Stimulated activated CD4-positive, alpha-beta T cell treated with anti-CD3 and anti-CD28 coated beads, TNF-alpha, amount 100 ng/mL, for 4 hours (primary cell): Measurements from ENCODE around the gene ARL4C.

Experiments used
- DNase-seq, 3 experiments: peaks; one replicate each; pipeline ENCODE4 v3.0.0-alpha.2; 2020; ENCODE audit warnings: low read depth in 3 of 3

The ARL4C gene

DNA sequence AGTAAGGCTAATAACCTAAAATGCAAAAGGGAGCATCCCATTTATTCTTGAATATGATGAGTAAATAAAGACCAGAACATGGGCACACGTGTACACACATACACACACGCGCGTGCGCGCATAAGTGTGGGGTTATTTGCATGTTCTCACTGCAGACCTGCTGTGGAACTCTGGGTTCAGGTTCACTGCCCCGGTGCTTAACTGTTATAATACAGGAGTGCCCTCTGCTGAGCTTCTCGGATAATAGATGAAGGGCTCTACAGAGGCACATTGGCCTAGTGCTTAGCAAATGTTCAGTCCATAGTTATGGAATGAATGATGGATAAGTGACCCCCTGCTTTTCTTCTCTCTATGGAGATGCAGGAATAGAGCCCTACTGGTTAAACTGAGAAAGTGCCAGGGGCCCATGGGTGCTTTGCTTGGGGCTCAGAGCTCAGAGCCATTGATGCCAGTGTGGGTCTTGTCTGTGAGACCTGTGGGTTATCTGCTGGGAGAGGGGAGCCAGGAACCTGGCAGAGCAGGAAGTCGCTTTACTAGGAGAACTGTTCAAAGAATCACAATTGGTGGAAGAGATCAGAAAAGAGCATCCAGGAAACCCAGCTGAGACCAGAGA lies 3.6 kb upstream of the ARL4C start:
- DNase-seq: peak in 2 of 3 experiments; percentile 47 to 67

DNA sequence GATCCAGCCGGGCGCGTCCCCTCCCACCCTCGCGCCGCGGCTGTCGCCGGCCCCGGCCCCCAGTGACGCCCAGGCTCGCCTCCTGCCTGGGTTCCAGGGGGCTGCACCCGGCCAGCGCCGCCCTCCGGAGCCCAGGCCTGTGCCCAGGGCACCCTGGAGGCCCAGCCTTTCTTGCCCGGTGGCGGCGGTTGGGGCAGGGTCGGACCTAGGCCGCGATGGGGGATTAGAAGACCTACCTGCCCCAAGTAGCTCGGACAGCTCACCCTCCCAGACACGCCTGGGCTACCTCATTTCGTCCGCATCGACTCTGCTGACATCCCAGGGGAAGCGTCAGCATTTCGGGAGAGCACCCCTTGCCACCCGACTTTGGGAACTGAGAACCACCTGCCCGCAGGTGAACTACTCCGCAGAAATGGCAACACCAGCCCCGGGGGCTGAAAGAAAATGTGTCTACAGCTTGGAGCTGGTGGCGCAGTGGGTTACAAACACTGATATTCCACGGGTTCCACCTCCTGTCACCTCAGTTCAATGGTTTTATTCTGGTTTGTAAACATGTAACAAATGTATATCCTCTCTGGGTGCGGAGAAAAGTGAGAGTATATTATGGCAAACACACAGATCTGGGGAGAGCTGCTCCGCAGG lies 834 bp upstream of the ARL4C start:
- DNase-seq: no peak

DNA sequence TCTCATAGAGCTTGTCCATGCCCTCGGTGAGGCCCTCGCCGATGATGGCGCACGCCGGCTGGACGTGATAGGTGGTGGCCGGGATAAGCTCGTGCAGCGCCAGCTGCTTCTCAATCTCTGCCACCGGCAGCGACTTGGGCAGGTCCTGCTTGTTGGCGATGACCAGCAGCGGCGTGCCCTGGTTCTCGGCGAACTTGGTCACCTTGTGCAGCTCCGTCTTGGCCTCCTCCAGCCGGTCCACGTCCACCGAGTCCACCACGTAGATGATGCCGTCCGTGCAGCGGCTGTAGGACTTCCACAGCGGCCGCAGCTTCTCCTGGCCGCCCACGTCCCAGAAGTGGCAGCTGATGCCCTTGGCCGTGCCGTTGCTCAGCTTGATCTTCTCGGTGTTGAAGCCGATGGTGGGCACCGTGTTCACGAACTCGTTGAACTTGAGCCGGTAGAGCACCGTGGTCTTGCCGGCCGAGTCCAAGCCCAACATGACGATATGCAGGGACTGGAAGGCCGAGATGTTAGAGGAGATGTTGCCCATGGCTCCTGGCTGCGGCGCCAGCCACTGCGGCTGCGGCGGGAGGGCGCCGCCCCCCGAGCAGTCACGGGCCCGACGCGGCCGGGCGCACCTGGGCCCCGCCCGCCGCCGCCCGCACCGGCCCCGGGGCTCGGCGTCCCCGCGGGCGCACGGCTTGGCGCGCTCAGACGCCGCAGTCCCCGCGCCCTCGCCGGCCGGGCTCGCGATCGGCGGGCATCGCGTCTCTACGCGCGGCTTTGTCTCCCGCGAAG lies 636 bp downstream of the ARL4C start:
- DNase-seq: no peak

DNA sequence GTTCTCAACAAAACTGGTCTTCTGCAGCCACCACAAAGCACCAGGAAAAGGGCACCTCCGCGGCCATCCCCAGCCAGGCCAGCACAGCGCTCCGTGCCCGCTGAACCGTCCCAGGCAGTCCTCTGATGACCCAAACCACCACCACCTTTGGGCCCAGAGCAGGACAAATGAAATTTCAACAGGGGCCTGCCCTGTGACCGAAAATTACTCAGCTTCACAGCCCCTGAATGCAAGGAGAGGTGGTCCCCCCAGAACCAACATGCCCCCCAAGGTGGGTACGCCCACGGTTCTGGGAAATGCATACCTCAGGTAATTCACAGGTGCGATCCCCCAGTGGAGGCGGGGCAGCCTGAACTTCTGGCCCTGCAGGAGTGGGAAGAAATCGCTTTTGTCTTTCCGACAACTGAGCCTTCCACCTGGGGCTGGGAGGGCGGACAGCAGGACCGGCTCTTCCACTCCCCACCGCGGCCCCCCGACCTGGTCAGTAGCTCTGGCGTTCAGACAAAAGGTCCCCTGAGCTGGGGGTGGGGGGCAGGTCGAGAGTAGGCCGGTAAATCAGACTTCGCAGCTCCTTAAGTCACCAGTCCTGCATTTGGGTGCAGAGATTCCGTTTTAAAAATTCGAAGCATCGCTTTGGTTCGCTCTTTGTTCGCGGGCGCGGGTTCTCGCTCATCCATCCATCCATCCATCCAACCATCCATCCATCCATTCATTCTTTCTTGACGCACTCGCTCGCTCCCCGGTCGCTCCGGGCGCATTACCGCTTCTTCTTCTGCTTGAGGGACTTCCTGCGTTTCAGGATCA lies 1.4 kb downstream of the ARL4C start:
- DNase-seq: no peak

DNA sequence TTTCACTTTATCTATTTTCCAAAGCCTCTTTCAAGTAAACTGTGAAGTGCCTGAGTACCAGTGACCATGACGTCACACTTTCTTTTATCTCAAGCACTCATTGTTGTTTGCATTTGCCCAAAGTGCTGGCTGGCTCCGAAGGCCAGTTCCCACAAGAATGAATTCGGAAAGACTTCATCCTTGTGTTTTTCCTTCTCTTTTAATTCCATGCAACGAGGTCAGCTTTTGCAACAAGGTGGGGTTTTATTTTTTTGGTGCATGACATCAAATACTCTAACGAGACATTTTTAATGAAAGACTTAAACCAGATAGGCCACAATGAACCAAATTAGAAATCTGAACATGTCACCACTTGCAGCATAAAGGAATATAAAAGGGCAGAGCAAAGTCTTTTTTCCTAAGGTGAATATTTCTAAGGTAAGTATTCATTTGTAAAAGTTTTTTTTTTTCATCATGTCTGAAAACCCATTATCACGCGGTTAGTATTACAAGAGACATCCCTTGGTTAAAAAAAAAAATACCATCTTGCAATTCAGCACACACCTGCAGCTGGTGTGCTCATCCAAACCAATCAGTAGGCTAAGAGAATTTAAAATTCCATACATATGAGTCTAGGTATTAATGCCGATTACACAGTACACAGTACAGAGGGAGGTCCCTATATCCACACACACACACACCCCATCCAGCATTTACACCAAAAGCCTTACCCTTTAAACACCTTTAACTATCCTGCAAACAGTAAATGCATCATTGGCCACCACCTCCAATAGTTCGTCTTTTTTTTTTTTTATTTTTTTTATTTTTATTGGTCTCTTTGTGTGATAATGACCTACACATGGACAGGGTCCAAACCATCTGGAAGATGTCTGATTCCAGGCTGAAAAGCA lies 2.3 kb downstream of the ARL4C start:
- no peak for DNase-seq

DNA sequence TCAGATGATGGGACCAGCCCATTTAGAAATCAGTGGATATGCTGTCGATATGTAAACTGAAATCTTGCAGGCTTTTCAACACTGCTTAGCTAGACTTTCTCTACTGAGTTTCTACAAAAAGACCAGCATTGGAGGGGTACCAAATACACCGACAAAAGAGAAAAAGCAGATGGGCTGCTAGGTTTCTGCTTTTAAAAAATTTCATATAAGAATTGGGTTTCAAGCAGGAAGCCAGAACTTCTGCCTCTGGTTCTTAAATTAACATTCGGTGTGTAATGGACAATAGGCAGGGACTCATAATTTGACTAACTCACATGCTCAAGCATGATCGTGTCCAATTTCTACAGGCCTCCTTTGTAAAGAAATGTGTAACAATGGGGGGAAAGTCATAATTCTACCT lies 3.1 kb downstream of the ARL4C start:
- no peak for DNase-seq

DNA sequence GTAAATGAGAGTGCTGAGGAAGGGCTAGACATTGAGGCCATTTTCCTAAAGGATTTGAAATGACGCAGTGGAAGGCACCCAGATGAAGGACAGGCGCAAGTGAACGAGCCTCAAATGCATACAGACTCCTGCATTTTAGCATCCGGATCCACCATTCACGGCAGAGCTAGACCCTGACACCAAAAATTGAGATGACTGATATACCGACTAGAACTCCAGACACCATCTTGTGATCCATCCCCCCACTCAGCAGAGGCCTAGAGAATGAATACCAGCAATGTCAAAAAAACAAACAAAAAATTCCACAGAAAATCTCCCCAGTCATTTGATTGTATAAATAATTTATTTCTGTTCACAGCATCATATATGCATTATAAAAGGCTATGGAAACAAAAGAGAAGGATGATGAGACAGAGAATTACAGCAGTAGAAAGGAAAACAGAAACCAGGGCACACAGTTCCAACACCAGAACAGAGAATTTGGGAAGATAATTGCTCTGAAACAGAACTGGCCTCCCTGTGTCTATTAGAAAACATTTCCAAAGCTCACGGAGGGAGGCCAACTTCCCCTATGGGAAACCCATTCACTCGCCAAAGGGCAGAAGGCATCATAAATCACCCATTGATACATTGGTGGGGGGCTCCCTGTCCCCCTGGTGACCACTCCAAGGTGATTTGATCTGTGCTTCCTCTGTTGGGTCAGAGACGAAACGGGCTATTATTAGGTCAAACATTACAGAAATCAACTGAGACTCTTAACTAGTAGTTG lies 4.0 kb downstream of the ARL4C start:
- DNase-seq: no peak

DNA sequence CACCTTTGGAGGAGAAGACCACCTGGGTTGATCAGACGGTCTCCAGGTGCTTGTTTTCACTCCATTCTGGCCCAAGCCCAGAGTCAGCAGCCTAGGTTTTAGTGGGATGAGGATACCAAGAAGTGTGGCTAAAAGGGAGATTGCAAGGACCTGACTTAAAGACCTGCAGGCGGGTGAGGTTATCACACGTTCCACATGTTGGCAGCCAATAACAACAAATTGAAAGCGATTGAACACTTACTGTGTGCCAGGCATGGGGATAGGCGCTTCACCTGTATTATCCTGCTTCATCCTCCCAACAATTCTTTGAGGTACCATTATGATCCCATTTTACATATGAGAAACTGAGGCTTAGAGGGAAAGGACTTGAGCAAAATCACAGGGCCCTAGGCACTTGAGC lies 5.0 kb downstream of the ARL4C start:
- no peak for DNase-seq

DNA sequence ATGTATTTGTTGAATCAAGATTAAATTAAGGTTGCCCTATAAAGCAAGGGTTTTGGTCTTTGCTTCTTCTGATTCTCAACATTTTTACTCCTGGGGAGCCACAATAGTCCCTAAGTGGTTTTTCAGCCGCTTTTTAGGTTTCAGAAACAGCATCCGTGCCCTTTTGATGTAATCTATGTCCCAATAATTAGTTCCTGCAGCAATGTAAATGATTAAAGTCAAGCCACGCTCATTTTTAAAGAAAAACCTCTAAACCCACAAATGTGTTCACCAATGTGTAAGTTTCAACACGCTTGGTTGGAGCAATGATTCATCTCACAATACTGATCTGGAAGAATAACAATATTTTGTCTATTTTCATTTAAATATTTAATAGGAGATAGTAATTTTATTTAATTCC lies 5.6 kb downstream of the ARL4C start:
- DNase-seq: no peak

DNA sequence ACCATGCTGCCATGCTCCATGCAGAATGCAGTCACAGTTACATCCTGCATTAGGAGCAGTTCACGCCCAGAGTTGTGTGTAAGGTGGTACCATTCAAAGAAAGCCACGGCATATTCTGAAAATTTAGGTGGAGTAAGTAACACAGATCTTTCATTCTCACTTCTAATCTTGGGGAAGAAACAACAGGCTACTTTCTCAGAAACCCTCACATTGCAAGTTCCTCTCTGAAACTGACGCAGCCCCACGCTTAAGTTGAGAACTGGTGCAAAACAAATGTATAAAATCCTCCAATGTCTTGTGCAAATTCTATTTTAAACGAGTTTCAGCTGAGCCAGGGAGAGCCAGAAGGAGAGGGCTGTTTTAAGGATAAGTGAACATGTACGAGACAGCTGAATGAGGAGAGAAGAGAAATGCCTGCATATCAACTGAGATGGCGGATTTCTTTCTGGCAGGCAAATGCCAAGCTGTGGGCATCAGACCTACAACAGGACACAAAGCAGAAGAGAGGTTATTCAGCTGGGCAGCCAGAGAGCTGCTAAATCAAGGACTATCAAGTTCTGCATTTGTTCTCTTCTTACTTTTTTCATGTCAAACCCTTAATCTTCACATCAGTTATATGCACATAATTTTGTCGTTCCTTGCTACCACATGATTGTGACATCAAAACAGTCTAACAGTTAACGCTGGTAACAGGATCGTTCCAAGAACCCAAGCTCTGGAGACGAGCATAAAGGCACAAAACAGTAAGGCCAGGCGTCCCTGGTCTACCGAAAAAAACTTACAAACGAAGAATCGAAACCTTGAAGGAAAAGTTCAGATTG lies 6.4 kb downstream of the ARL4C start:
- DNase-seq: no peak

DNA sequence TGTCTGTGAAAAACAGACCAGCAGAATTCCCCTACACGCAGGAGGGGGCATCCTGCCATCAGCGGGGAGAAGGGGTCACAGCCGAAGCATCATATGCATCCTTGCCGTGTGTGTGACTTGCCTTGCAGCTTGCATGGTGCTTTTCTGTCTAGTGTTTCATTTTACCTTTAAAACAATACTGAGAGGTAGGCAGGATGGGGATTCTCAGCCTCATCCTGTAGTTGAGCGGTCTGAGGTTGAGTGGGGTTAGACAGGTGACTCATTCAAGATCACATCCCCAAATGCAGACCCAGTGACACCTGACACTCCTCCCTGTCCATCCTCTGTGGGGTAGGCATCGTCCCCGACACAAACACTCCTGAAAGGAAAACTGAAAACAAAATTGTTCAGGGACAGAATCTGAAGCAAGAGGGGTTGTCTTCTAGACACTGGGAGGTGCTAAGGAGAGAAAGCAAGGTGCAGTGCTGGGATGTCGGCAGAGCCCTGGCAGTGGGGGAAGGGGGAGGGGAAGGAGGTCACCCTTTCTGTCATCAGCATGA lies 7.9 kb downstream of the ARL4C start:
- peak in 1 of 3 experiments; percentile 18 for DNase-seq

DNA sequence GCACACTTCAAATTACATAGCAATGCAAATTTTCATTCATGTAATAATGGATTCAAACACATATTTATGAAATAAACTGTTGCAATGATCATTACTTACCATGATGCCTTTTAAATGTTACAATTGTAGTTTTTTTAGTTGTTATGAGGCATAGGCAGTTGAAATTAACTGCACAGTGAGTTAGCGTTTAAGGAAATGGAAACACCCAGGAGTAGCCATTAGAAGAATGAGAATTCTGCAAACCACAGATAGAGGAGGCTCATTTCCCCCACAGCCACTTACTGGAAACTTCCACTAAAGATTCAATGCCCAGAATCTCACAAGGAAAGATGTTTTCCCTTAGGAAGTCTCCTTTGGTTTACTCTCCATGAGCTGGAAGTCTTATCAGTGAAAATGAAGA lies 8.4 kb downstream of the ARL4C start:
- no peak for DNase-seq

DNA sequence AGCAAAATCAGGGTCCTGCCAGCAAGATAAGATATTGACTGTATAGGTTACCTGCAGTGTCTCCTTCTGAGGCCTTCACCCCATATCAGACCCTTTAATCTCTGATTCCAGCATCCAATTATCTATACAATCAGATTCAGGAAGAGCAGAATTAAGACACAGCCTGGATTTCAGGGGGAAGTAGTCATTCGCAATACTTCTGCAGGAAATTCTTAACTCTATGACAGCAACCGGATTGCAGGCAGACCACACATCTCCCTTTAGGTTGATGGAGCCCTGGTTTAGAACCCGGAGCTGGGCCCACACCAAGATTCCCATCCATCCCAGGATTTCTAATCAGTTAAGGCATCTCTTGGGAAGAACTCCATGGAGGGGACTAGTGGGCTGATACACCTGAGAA lies 9.5 kb downstream of the ARL4C start:
- DNase-seq: no peak

DNA sequence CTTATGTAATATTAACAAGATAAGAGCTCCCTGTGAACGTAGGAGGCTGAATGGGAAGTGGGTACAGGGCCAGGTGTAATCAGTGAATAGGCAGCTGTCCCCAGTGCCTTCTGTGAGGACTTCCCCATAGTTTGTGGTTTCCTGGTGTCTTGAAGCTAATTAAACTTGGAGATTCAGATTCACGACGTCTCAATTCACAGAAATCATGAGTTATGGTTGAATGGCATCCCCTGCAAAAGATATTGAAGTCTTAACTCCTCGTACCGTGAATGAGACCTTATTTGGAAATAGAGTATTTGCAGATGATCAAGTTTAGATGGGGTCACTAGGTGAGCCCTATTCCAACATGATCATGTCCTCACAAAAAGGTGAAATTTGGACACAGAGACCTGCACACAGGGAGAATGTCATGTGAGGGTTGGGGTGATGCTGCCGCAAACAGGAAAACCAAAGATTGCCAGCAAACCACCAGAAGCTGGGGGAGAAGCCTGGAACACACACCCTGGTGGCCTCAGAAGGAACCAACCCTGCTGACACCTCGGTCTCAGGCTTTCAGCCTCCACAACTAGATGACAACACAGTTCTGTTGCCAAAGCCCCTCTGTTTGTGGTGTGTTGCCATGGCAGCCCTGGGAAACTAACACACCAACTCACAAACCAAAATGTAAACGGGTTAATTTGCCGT lies 13.2 kb downstream of the ARL4C start:
- DNase-seq: peak in 2 of 3 experiments; percentile 42 to 59

DNA sequence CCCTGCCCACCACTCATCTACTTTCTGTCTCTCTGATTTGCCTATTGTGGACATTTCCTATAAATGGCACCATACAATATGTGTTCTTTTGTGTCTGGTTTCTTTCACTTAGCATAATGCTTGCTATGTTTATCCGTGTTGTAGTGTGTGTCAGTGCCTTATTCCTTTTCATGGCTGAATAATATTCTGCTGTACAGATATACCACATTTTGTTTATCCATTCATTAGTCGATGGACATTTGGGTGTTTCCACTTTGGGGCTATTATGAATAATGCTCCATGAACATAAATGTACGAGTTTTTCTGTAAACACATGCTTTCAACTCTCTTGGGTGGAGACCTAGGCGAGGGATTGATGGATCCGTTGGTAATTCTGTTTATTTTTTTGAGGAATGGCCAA lies 15.6 kb downstream of the ARL4C start:
- DNase-seq: no peak

DNA sequence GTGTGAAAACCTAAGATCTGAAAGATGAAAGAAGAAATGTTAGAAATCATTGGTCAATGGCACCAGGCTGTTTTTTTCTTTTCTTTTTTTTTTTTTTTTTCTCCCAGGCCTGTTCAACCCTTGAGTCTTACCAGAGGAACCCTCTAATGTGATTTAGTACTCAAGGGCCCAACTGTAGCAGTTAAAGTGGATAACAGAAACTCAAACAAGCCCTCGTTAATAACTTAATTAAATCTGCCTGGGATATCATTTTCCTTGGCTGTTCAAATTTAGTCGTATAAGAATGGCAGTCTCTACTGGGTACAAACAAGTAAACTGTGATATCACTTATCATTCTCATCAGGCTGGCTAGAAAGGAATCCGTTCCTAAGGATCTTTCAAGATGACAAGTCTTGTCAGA lies 16.5 kb downstream of the ARL4C start:
- DNase-seq: no peak

DNA sequence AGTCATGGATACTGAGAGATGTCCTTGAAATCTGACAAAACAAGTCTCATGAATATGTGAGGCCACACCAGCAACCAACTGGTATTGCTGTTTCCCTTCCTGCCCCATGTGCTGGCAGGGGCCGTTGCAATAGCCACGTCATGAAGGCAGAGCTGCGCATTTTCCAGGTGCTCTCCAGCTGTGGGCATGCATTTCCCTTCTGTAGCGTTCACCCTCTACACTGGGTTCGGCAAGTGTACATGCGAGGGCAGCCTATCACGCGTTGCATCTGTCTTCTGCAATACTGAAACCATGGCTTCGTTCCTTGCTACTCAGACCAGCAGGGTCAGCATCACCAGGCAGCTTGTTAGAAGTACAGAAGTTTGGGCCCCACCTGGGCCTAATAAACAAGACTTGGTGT lies 17.4 kb downstream of the ARL4C start:
- no peak for DNase-seq

DNA sequence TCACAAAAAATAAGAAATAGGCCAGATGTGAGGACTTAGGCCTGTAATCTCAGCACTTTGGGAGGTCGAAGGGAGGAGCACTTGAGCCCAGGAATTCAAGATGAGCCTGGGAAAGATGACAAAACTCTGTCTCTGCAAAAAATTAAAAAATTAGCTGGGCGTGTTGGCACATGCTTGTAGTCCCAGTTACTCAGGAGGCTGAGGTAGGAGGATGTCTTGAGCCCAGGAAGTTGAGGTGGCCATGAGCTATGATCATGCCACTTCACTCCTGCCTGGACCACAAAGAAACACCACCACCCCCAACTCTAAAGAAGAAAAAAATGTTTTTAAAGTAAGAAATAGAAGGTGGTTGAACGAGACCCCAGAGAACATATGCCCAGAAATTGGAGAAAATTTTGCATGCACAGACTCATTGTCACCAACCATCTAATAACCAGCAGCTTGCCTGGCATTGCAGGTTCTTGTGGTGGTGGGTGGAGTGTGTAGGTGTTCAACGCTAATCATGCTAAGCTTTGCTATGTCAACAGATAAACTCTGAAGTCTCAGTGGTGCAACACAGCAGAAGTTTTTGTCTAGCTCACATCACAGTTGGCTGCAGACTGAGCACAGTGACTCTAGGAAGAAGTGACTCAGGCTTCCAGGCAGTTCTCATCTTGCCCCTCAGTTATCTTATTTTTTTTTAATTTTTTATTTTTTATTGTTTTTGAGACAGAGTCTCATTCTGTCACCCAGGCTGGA lies 18.6 kb downstream of the ARL4C start:
- DNase-seq: peak in 1 of 3 experiments; percentile 32
